GM21515 (cell line): ENCODE measurements around the gene MAD1L1.
"Not testable (repeated sequence)": the region's sequence is repeated elsewhere in the genome, so short reads cannot be mapped to it uniquely, and the experiment has no call there.

Experiments used
- ATAC-seq: cut with Tn5 transposase; IDR thresholded peaks from one replicate; pipeline ENCODE4 v1.9.1; 2021; ENCODE audit not compliant: unreplicated experiment

The MAD1L1 gene

DNA sequence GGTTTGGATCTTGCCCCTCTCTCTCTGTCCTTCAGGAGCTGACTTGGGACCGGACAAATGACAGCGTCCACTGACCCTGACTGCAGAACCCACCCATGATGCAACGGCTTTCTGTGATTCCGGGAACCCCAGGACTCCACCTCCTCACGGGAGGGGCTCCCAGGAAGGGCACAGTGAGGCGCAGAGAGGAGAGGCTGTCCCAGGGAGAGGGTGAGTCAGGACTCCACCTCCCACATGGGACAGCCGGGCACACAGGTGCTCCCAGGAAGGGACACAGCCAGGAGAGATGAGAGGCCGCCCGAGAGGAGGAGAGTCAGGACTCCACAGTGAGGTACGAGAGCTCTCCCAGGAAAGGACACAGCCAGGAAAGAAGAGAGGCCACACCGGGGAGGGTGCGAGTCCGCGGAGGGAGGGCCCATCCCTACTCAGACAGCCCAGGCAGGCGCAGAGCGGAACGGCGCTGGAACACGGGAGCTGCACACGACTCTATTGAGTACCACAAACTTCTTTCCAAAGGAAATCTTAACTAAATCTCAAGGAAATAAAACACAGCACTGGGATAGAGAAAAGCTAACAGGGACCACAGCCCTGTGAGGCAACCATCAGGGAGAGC lies 162.5 kb downstream of the MAD1L1 start:
- no peak for ATAC-seq

DNA sequence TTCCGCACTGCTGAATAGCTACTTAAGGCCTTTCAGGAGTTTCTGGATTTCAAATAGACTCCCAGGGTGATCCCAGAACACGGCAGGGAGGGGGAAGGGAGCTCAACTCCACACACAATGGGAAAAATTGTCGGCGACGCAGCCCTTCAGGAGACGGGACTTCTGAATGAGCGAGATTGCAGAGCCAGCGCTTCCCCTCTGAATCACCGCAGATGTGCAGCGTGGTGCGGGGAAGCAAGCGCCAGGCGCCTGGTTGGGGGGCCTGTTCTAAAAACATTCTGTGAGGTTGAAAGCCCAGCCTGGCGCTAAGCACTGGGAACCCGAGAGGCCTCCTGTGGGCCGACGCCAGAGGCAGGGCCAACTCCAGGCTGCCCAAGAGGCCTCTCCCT lies 163.3 kb downstream of the MAD1L1 start:
- ATAC-seq = no peak

DNA sequence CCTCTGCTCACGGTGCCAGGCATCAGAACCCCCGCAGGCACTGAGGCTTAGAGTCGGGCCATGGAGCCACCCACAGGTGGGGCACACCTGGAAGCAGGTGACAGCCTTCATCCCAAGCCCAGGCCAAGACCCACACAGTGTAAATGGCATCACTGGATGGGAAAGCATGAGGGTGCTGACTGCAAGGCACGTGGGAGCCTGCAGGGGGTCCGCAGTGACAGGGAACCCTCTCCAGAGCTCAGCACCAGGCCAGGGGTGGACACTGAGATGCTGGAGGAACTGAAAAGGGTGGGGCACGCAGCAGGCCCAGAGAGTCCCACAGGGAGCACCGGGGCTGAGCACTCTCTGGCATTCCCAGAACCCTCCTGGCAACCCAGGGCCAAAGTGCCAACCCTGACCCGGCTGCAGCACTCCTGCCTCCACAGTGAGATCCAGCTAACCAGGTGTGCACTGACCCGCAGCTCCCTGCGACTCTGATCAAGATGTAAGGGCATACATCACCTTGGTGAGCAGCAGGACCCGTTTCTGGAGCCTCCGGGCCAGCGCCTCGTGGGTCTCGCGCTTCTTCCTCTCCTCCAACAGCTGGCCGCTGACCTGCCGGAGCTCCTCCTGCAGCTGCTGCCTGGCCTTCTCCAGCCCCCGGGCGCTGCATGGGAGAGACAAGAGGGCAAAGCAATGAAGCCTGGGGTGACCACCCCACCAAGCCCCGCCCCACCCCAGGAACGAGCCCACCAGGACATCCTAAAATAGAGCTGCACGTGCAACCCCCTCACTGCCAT lies 163.9 kb downstream of the MAD1L1 start:
- no peak for ATAC-seq

DNA sequence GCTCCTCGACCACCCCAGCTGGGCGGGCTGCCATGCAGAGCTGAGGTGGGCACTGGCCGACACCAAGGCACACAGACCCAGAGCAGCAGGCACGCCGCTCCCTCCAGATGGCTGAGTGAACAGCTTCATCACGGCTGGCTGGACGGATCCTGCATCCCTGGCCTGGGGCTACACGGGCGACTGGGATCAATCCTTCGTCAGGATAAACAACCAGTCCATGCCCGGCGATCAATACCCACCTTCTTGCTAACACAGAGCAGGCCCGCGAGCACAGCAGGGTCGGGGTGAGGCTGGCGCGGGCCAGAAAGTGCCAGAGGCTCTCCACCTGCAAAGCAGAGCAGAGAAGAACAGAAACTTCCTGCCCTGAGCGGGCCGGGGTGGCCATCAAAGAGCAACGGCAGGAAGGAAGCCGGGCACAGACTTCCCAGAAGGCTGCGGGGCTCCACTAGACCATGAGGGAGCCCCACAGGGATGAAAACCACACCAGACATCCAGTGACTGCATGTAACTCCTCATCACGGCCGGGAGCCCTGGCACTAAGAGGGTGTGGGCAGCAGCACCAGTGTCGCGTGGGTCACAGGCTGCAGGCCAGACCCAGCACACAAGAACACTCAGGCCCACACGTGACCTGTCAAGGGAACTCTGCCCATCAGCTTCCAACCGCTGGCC lies 166.4 kb downstream of the MAD1L1 start:
- no peak for ATAC-seq

DNA sequence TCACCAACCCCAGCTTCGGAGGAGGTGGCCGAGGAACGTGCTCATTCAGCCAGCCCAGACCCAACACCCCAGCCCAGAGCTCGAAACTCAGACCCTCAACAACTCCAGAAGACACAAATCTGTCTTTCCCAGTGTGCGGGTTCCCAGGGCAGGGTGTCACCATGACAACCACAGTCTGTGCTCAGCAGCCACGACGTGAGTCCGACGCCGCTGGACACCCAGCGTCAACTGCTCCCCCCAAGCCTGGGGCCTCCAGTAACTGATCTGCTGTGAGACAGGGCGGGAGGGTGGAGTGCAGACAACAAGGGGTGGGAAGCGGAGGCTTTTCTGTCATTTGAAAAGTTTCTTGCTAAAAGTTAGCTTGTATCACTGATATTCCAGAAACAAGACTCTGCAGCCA lies 167.2 kb downstream of the MAD1L1 start:
- ATAC-seq = no peak

DNA sequence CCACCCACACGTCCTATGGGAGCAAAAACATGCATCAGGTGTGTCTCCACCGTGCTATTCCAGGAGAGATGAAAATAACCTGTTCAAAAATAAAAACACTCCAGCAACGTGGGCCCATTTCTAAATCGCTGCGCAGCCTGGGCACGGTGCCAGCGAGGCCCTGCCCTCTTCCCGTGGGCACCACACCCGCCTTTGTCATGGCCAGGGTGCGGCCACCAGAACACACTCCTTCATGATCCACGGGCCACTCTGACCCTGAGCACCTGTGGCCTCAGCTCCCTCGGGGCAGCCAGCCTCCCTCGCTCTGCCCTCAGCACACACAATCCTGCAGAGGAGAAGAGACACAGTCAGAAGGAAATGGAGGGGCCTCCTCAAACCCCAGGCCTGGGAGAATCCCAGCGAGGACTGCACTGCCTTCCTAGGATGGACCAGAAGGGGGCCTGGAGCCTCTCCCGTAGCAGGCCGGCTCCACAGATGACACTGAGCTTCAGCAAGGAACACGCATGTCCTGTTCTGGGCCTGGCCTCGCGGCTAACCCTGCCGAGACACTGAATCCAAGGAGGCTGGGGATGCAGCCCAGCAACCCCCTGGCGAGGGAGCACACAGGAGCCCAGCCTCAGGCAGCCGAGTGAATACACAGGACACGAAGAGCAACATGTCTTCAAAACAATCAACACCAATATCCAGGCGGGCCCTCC lies 169.0 kb downstream of the MAD1L1 start:
- ATAC-seq = no peak

DNA sequence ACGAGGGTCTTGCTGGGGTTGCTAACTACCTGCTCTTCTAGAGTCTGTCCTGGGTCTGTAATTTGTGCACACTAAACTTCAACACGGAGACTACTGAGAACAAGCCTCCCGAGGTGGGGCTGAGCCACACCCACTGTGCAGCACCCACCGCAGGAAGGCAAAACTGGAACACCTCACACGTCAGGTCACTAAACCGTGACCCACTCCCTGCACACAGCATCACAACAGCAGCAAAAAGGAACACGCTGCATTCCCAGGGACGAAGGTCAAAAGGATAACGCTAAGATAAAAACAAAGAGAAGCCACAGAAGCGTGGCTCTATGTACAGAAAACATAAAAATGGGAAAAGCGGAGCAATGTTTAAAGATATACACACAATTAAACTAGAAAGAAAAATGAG lies 170.1 kb downstream of the MAD1L1 start:
- no peak for ATAC-seq

DNA sequence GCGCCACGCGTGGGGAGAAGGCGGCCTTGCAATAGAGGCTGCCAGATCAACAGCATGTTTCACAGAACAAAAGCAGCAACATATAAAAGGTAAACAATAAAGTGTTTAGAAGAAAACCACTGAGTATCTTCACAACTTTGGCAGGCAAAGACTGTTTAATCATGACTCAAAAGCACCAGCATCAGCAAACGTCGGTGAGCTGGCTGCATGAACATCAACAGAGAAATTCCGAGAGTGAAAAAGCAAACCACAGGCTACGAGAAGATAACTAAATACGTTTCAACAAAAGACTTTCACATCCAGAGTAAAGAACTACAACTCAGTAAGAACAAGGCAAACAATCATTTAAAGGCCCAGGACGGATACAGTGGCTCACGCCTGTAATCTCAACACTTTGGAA lies 172.0 kb downstream of the MAD1L1 start:
- ATAC-seq = no peak

DNA sequence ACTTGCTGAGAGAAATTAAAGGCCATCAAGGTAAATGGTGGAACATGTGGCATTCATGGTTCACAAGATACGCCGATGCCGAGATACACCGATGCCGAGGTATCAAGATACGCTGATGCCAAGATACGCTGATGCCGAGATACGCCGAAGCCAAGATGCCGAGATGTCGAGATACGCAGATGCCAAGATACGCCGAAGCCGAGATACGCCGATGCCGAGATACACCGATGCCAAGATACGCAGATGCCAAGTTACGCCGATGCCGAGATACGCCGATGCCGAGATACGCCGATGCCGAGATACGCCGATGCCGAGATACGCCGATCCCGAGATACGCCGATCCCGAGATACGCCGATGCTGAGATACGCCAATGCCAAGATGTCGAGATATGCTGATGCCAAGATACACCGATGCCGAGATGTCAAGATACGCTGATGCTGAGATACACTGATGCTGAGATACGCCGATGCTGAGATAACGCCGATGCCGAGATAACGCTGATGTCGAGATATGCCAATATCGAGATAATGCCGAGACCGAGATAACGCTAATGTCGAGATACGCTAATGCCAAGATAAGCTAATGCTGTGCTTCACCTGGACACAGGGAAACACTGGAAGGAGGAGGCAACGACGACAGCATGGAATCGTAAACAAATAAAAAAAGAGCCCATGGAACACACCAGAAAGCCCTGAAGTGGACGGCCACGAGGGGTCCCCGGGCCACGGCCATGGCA lies 172.6 kb downstream of the MAD1L1 start:
- no peak for ATAC-seq

DNA sequence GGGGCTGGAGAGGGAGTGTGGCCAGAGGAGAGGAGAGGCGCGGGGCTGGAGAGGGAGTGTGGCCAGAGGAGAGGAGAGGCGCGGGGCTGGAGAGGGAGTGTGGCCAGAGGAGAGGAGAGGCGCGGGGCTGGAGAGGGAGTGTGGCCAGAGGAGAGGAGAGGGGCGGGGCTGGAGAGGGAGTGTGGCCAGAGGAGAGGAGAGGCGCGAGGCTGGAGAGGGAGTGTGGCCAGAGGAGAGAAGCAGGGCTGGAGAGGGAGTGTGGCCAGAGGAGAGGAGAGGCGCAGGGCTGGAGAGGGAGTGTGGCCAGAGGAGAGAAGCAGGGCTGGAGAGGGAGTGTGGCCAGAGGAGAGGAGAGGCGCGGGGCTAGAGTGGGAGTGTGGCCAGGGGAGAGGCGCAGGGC lies 174.5 kb downstream of the MAD1L1 start:
- not testable (repeated sequence) for ATAC-seq

DNA sequence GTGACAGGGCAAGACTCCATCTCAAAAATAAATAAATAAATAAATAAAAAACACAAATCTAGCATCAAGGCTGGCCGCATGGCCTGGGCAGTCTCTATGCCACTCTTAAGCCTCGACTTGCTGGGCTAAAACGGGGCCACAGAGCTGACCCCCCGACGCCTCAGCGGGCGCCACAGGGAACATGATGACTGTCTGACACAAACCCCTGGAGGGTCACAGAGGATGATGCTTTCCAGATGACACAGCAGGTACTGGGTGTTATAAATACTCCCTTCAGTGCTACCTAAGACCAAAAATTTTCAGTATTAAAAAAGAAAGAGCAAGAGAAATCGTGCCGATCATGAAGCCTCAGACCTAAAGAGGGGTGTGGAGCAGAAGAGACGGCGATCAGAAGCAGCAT lies 176.8 kb downstream of the MAD1L1 start:
- ATAC-seq = no peak

DNA sequence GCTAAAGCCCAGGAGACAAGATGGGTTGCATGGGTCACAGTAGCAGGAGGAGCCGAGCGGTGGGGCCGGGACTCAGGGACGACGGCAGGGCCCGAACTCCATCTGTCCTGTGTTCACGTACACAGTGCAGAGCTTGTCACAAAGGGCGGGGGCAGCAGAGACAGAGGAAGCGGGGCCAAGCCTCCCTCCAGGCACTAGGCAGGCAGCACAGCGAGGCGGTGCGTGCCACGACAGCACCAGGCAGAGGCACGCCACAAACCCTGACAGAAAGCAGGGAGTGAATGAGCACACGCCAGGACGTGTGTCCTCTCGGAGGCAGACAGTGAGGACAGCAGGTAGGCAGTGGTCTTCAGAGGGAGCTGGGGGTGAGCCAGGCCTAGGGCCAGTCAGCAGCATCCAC lies 177.8 kb downstream of the MAD1L1 start:
- no peak for ATAC-seq

DNA sequence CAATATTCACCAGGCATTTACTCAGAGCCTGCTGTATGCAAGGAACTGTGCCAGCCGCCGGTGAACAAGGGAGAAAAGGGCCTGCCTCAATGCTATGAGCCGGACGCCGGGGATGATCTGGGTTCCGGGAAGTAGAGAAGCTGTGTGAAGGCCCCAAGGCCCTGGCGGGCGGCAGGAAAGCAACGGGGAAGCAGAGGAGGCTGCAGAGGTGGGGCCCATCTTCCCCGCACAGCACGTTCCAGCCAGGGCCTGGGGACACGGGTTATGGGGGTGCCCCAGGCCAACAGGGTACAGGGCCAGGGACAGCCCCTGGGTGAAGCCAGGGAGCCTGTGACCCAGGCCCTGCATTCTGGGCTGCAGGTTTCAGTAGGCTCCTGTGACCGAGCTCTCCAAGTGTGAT lies 179.3 kb downstream of the MAD1L1 start:
- no peak for ATAC-seq

DNA sequence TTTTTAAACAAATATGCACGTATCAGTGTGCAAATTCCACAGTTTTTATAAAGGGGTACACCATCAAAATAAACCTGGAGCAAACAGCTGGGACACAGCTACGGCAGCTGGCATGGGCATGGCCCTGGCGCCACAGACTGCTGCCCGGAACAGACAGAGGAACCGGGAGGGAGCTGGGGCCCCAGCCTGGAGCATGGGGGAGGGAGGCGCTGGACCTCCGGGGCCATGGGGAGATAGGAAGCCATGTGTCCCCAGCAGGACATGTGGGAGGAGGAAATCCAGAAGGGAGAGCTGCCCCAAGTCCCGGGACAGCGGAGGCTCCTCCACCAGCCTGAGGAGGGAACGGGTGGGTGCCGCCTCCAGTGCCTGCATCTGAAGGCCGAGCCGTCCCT lies 180.1 kb downstream of the MAD1L1 start:
- ATAC-seq = no peak

DNA sequence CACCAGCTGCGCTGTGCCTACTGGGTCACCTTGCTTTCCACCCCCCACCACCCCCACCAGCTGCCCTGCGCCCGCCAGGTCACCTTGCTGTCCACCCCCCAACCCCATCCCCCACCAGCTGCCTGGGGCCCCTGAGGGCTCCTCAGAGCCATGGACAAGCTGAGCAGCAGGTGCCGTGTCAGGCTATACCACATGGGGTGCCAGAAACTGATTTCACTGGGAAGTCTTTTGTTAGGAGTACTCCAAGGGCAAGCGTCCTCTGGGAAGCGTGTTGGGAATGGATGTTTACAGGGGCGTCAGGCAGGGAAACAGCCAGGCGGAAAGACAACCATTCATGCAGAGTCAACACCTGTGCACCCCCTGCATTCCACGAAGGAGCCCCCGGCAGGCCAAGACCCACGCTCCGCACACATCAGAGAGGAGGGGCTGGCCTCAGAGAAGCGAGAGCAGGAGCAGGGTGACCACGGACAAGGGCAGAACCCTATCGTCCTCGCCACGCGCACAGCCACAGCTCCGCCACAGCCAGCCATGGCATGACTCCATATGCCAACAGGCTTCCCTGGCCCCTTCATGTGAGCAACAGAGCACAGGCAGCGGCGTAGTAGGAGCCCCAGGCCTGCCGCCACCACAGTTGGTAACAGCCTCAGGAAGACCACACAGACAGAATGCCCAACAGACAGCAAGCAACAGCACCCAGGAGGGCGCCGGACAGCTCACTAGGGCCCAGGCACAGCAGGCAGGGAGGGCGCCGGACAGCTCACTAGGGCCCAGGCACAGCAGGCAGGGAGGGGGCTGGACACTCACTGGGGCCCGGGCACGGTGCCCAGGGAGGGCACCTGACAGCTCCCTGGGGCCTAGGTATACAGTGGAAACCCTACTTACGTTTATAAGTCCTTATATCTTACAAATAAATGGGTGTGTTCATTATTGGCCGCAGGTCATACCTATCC lies 180.8 kb downstream of the MAD1L1 start:
- no peak for ATAC-seq

DNA sequence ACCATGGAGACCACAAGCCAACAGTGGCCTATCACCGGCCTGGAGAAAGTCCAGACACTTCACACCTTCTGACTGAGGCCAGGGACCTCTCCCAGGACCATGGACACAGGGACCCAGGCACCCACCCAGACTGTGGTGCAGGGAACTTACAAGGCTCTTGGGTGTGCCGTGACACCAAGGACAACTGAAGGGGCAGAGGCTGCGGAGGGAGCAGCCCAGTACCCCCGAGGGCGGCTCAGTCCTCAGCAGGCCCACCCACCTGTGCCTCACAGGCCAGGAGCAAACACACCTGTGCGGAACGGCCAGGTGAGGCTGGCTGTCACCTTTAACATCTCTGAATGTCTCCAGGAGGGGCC lies 182.3 kb downstream of the MAD1L1 start:
- ATAC-seq = no peak

DNA sequence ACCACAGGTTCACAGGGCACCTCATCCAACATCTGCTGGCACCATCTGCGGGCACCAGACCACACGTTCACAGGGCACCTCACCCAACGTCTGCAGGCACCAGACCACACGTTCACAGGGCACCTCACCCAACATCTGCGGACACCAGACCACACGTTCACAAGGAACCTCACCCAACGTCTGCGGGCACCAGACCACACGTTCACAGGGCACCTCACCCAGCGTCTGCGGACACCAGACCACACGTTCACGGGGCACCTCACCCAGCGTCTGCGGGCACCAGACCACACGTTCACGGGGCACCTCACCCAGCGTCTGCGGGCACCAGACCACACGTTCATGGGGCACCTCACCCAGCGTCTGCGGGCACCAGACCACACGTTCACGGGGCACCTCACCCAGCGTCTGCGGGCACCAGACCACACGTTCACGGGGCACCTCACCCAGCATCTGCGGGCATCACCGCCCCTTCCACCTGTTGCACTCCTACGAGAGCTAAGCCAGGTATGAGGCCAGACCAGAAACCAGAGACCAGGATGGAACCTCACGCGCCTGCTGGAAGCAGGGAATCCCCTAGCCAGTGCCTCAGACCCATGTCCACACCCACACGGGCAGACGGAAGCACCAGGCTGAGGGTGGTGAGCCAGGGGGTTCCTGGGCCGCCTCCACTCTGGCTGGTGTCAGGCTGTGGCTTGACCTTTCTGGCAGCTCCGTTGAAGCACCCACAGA lies 182.8 kb downstream of the MAD1L1 start:
- ATAC-seq = no peak

DNA sequence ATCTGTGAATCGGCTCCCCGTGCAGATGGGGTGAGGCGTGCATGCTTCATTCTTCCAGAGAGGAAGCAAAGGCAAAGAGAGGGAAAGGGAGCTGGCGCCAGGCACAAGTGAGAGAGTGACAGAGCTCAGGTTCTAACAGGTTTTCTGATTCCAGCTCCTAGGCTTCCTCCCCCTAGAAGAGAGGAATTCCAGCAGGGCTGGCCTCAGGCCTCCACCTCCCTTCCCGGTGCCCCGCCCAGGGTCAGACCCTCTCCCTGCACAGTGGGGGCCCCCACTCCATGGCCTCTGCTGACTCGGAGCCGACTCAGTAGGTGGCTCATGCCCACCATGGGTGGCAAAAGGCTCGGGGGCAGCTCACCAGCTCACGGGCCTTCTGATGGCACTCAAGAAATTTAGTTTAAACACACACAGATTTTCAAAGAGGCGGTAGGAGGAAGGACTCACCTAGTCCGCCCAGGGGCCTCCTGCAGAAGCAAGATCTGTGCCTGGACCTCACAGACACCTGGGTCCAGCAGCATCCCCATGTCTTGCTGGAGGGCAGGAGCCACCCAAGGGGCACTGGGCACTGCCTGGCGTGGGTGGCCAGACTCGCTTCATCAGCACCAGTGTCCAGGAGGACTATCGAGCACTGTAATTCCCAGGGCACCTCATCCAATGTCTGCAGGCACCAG lies 183.5 kb downstream of the MAD1L1 start:
- no peak for ATAC-seq

DNA sequence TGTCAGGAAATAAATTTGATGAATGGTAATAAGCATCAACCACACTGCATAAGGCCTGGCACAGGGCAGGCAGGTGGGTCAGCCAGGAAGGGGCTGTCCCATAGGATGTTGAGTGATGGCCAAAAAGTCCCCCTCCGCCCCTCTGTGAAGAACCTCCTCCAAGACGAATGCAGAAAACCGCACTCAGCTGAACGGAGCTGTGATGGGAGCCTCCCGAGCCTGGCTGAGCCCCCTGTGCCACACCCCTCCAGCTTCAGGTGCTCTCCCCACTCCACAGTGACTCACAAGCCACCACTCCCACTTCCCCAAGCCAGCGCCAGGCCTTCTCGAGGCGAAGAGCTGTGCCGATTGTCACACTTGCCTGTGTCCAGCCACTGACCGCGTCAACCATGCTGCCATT lies 184.2 kb downstream of the MAD1L1 start:
- ATAC-seq = no peak
